GM18526 (cell line): ENCODE measurements around the gene RAB43.

ENCODE experiments used
- POLR2A ChIP-seq: IDR thresholded peaks from 3 replicates; pipeline ENCODE4 v1.6.1; 2011; ENCODE audit not compliant: insufficient read length; ENCODE audit errors: extremely low read depth

RAB43 gene

GRCh38 chr3:129070086-129070885 lies 51.3 kb downstream of the RAB43 start:
- TF ChIP-seq POLR2A: no peak

GRCh38 chr3:129068291-129068886 lies 53.2 kb downstream of the RAB43 start:
- no peak for TF ChIP-seq POLR2A

DNA sequence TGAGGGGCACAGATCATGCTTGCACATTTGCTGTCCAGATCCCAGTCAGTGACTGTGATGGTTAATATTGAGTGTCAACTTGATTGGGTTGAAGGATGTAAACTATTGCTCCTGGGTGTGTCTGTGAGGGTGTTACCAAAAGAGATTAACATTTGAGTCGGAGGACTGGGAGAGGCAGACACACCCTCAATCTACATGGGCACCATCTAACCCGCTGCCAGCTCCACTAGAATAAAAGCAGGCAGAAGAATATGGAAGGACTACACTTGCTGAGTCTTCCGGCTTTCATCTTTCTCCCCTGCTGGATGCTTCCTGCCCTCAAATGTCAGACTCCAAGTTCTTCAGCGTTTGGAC lies 55.9 kb downstream of the RAB43 start:
- no peak for TF ChIP-seq POLR2A

DNA sequence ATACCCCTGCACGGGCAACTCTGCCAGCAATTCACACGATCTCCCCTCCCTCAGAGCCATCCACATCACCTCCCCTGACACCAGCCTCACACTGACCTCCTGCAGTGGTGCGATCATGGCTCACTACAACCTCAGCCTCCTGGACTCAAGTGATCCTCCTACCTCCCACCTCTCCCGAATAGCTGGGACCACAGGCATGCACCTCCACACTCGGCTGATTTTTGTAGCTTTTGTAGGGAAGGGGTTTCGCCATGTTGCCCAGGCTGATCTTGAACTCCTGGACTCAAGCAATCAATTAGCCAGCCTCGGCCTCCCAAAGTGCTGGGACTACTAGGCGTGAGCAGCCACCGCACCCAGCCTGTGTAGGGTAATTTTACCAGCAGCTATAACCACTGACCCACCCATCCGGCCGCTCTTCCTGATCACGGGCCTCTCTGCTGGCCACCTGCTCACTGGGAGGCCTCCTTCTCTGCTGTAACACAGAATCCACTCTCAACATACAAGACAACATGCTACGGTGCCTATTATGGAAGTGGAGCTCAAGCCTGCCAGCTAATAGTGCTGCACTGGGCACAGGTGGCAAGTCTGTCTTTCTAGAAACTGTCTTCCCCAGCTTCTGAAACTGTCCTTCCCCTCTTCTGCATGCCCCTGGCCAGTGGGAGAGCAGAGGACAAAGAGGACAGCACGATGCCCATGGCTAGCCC lies 56.4 kb downstream of the RAB43 start:
- TF ChIP-seq POLR2A: no peak

- TF ChIP-seq POLR2A: no peak
Measured at GRCh38 chr3:129063841-129064482, 57.6 kb downstream of the RAB43 start.

DNA sequence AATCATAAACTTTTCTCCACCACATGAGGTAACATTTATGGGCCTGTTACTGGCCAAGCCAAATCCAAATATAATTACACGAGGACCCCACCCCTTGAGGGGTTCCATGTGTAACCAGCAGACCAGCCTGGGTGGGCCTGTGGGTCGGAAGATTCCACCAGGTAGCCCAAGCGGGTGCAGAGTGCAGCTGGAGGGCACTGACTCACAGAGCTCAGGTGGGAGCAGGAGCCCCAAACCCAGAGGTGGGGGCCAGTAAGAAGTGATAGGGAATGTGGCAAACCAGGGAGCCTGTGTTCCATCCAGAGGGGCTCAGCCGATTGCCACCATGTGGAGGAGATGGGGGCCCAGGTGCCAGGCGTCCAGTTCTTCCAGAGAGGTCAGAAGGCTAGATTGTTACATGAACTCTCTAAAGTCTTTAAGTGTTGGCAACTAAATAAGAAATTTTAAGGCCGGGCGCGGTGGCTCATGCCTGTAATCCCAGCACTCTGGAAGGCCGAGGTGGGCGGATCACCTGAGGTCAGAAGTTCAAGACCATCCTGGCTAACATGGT lies 58.4 kb downstream of the RAB43 start:
- TF ChIP-seq POLR2A: no peak

DNA sequence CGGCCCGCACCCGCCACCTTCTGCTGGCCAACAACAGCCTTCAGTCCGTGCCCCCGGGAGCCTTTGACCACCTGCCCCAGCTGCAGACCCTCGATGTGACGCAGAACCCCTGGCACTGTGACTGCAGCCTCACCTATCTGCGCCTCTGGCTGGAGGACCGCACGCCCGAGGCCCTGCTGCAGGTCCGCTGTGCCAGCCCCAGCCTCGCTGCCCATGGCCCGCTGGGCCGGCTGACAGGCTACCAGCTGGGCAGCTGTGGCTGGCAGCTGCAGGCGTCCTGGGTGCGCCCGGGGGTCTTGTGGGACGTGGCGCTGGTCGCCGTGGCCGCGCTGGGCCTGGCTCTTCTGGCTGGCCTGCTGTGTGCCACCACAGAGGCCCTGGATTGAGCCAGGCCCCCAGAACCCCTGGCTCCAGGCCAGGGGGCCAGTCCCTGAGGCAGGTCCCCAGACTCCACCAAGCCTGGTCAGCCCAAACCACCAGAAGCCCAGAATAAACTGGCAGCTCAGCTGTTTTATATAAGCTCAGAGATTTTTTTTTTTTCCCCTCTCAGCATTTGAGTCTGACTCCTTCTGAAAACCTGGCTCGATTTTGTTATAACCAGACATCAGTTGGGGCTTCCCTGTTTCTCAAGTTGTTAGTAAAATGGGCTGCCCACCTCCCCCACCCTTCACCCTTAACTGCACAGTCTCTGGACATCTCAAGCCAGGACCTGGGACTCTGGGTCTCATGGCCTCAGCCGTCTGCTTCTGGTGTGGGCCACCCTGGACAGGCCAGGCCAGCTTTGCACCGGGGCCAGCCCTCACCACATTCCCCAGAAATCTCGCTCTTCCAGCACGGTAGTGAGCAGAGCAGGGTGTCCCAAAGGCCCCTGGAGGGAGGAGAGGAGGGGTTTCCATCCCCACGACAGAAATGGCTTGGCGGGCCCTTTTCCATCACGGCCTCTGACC lies 59.4 kb downstream of the RAB43 start:
- TF ChIP-seq POLR2A: no peak

GRCh38 chr3:129061023-129061887 lies 60.3 kb downstream of the RAB43 start:
- TF ChIP-seq POLR2A: no peak

DNA sequence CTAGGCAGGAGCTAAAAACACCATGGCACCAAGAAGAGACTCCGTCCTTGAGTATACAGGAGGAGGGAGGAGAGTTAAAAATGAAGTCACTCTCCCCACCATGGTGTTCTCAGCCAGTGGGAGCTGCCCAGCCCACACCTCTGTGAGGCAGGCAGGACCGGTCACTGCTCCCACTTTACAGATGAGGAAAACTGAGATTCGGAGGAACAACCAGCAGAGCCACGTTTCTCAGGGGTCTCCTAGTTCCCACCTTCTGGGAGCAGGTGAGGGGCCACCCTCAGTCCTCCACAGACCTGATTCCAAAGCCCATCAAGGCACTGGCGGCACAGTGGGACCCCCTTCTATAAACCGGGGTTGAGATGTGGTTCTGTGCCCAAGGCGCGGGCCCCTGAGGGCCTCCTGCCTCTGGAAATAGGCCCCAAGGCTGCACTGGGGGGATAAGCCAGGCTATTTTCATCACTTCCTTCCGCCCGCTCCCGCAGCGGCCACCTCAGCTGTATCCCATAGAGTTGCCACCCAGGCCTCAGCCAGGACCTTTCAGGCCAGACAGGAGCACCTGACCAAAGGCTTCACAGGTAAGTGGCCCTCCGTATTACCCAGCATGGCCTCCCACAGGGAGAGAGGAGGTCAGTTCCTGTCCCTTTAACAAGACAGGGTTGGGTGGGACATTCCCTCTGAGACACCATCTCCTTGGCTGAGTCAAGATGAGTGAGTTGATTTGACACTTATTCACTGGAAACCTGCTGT lies 61.2 kb downstream of the RAB43 start, which contains the start of gene GP9:
GP9 (plus strand) TSS at position 504 of the 747 bp plus-strand sequence. CDS start 961 bp downstream, outside the sequence.
- TF ChIP-seq POLR2A: no peak

GRCh38 chr3:129059311-129059958 lies 62.2 kb downstream of the RAB43 start:
- TF ChIP-seq POLR2A: no peak

DNA sequence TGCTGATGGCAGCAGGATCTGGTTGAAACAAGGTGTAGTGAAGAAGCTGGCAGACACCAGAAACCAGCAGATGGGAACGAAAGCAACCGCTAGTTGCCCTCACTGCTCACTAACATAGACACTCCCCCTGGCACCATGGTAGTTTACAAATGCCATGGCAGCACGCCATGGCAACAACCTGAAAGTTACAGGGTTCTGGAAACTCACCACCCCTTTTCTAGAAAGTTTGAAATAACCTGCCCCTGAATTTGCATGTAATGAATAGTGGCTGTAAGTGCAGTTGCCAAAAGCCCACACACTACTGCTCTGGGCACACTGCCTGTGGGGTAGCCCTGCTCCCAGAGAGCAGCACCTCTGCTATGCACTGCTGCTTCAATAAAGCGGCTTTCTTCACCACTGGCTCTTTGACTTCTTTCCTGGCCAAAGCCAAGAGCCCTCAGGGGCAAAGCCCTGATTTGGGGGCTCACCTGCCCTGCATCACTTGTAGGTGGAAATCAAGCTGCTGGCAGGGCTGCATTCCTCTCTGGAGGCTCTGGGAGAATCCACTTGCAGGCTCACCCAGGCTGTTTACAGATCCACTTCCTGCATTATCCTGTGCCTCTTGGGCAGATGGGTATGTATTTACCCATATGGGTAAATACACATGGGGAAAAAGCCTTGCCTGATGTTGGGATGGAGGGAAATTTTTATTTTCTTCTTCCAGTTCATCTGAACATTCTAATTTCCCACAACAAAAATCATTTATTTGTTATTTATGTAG lies 63.0 kb downstream of the RAB43 start:
- no peak for TF ChIP-seq POLR2A
